IPS-18c (cell line): ENCODE measurements around the gene SDF2L1.
"Not testable (repeated sequence)": the region's sequence is repeated elsewhere in the genome, so short reads cannot be mapped to it uniquely, and the experiment has no call there.

Experiments
- H3K4me3 ChIP-seq: 2 replicates; pipeline ENCODE4 v1.7.0; 2013; ENCODE audit warnings: low read depth, mild to moderate bottlenecking, low read length, moderate library complexity; ENCODE audit not compliant: insufficient read depth
- H3K9me3 ChIP-seq: one replicate; pipeline ENCODE4 v1.6.1; 2013; ENCODE audit warnings: mild to moderate bottlenecking, low read length, moderate library complexity; ENCODE audit not compliant: control insufficient read depth, insufficient read depth

The SDF2L1 gene

GRCh38 chr22:21673534-21674321, 31.6 kb downstream of the SDF2L1 start:
- no peak overlapping the region for H3K4me3 ChIP-seq
- no peaks in the 10 kb centered on the region for H3K9me3 ChIP-seq

- Histone ChIP-seq H3K9me3 (no peaks in the 10 kb centered on the region), H3K4me3 (no peak overlapping the region)
Observed at GRCh38 chr22:21674638-21675245, 32.6 kb downstream of the SDF2L1 start.

GRCh38 chr22:21677606-21678443, 35.7 kb downstream of the SDF2L1 start:
- H3K4me3 ChIP-seq = no peak overlapping the region
- no peaks in the 10 kb centered on the region for H3K9me3 ChIP-seq

GRCh38 chr22:21678842-21679241, 36.7 kb downstream of the SDF2L1 start:
- not testable (repeated sequence) for H3K4me3 ChIP-seq, H3K9me3 ChIP-seq

GRCh38 chr22:21679383-21679782, 37.3 kb downstream of the SDF2L1 start:
- H3K9me3 ChIP-seq = no peaks in the 10 kb centered on the region
- no peak overlapping the region for H3K4me3 ChIP-seq

- Histone ChIP-seq H3K9me3 (no peaks in the 10 kb centered on the region), H3K4me3 (no peak overlapping the region)
Observed at GRCh38 chr22:21680830-21681565, 38.9 kb downstream of the SDF2L1 start.

- Histone ChIP-seq H3K9me3 (no peaks in the 10 kb centered on the region), H3K4me3 (no peak overlapping the region)
Observed at GRCh38 chr22:21681566-21682370, 39.7 kb downstream of the SDF2L1 start.

- H3K4me3 ChIP-seq = no peak overlapping the region
- peaks cover 2% of the 10 kb centered on the region for H3K9me3 ChIP-seq
Observed at GRCh38 chr22:21682385-21683175, 40.5 kb downstream of the SDF2L1 start.

- Histone ChIP-seq H3K4me3 (no peak overlapping the region), H3K9me3 (peaks cover 2% of the 10 kb centered on the region)
Observed at GRCh38 chr22:21683401-21683811, 41.3 kb downstream of the SDF2L1 start.

GRCh38 chr22:21684492-21685163, 42.5 kb downstream of the SDF2L1 start:
- no peak overlapping the region for H3K4me3 ChIP-seq
- H3K9me3 ChIP-seq = peaks cover 2% of the 10 kb centered on the region

- peaks cover 2% of the 10 kb centered on the region for H3K9me3 ChIP-seq
- no peak overlapping the region for H3K4me3 ChIP-seq
Observed at GRCh38 chr22:21685164-21685513, 43.0 kb downstream of the SDF2L1 start.

GRCh38 chr22:21686193-21686608, 44.1 kb downstream of the SDF2L1 start:
- Histone ChIP-seq H3K4me3 (no peak overlapping the region), H3K9me3 (peaks cover 2% of the 10 kb centered on the region)

GRCh38 chr22:21686634-21687393, 44.7 kb downstream of the SDF2L1 start:
- Histone ChIP-seq H3K9me3 (peaks cover 2% of the 10 kb centered on the region), H3K4me3 (no peak overlapping the region)

- H3K4me3 ChIP-seq = no peak overlapping the region
- H3K9me3 ChIP-seq = peaks cover 2% of the 10 kb centered on the region
Observed at GRCh38 chr22:21687685-21688259, 45.7 kb downstream of the SDF2L1 start.

- Histone ChIP-seq H3K9me3 (peaks cover 2% of the 10 kb centered on the region), H3K4me3 (no peak overlapping the region)
Observed at GRCh38 chr22:21688341-21688705, 46.2 kb downstream of the SDF2L1 start.
